ENCODE results near the gene SWT1.

Gene SWT1, protein sequence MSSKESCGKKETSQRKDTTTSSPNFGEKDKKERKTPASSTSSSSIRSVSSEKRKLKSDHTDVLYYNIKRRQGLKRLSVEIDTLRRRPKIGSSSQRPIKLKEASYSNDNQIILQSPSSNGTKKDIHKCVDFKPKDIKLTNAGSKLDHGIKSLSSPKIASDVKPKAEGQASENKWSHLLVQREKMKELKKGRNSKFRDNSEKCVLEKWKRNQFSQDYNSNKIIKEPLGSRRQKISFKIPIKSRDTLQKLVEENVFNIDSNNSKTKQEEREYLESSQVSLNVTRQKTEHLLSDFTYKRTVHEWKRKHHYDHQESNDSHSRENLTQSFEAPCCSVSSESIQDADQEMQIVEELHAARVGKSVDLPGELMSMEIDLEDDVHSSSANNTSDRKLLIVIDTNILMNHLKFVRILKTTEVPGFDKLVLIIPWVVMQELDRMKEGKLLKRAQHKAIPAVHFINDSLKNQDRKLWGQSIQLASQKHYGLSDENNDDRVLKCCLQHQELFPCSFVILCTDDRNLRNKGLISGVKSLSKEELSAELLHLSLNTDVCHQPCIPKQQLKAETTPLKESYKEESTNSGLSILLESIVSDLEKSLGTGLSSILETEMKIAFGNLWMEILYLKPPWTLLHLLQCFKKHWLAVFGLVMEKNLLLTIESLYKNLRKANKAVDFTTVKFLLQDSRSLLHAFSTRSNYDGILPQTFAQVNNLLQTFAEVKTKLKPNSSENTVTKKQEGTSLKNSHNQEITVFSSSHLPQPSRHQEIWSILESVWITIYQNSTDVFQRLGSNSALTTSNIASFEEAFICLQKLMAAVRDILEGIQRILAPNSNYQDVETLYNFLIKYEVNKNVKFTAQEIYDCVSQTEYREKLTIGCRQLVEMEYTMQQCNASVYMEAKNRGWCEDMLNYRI

DNA sequence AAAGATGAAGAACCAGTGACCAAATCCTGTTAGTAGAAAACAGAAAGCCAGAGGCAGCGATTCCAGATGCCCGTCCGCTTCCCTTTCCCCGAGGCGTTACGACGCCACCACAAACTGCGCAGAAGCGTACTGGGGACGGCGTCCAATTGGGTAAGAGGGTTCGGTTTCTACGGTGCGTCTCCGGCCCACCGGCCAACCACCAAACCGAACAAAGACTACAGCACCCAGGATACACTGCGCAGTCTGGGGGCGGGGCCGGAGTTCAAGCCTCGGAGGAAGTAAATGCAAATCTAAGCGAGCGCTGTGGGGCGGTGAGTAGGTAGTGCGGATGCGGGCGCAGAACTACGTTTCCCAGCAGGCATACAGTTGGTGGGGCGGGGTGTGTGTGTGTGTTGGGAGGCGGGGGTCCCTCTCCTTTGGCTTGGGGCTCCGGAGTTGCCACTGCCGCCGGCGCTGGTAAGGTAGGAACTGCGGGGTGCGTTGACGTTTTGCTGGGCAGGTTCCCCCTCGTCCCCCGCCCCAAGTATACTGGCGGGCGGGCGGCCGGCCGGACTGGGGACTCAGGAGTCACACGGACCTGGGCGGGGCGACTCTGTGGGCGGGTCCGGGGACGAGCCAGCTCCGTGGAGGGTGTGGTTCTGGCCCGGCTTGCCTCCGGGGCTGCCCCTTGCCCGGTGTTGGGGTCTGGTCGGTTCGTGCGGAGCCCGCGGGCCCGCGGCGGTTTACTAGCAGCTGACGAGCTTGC is at the start of gene SWT1, which contains the start of gene TRMT1L:
Gene SWT1, plus strand, starts transcription at position 314 of the 745 bp plus-strand sequence. CDS start 3,675 bp downstream, outside the sequence.
Gene TRMT1L, minus strand, starts transcription at position 100 of the 745 bp plus-strand sequence. CDS start 241 bp downstream, outside the sequence.
- Histone ChIP-seq H3K36me3 (ENCODE audit: insufficient read depth, low read length) (no peaks in the 10 kb centered on the region), H3K4me1 (ENCODE audit: control insufficient read depth, insufficient read depth, low read length, unreplicated experiment) (peaks cover 27% of the 10 kb centered on the region), H3K4me3 (ENCODE audit: low read depth, low read length) (peak within 1 kb of the TSS; percentile 85), H3K79me2 (ENCODE audit: control insufficient read depth, insufficient read depth, low read length, unreplicated experiment) (peaks cover 27% of the 10 kb centered on the region), H3K27me3 (ENCODE audit: insufficient read depth, low read length) (no peaks in the 10 kb centered on the region), H3K27ac (ENCODE audit: low read depth, low read length) (peak within 1 kb of the TSS; percentile 71), H2AFZ (ENCODE audit: low read length, unreplicated experiment) (peak within 1 kb of the TSS; percentile 98)

DNA sequence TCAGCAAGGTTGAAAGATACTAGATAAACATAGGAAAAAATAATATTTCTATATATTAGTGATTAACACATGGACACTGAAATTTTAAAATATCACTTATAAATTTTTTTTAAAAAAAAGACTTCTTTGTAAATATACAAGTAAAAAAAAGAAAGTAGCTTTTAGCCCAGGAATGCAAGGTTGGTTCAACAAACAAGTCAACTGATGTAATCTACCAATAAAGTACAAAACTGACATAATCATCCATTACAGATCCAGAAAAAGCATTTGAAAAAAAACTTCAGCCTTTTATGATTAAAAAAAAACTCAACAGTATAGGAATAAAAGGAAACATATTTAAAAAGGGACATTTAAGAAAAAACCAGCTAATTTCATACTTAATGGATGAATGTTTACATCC is 48.6 kb upstream of the SWT1 start:
- H3K36me3 ChIP-seq (ENCODE audit: insufficient read depth, low read length) = peaks cover 8% of the 10 kb centered on the region; the same call in 1 of the 2 replicates
- H3K4me3 ChIP-seq (ENCODE audit: low read depth, low read length) = no peak overlapping the region
- H3K27ac ChIP-seq (ENCODE audit: low read depth, low read length) = no peak overlapping the region
- H2AFZ ChIP-seq (ENCODE audit: low read length, unreplicated experiment) = no peak overlapping the region
- H3K4me1 ChIP-seq (ENCODE audit: control insufficient read depth, insufficient read depth, low read length, unreplicated experiment) = no peaks in the 10 kb centered on the region
- no peaks in the 10 kb centered on the region for H3K27me3 ChIP-seq (ENCODE audit: insufficient read depth, low read length)
- H3K79me2 ChIP-seq (ENCODE audit: control insufficient read depth, insufficient read depth, low read length, unreplicated experiment) = no peaks in the 10 kb centered on the region

DNA sequence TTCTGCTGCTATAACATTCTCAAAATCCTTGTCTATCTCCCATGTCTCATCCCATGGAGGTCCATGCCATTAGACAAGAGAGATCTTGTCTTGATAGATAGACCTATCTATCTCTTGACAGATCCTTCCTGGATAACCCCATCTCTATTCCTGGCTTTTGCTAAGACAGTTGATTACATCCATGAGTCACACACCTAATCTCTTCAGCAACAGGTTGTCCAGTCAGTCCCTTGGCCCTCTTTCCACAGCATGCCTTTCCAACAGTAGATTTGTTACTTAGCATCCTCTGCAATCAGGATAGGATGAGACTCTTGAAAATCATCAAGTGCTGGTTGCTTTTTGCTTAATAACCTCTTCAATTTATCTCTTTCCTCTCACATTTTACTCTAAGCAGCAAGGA is 46.8 kb upstream of the SWT1 start:
- Histone ChIP-seq H3K4me1 (ENCODE audit: control insufficient read depth, insufficient read depth, low read length, unreplicated experiment) (no peaks in the 10 kb centered on the region), H3K36me3 (ENCODE audit: insufficient read depth, low read length) (no peaks in the 10 kb centered on the region)

DNA sequence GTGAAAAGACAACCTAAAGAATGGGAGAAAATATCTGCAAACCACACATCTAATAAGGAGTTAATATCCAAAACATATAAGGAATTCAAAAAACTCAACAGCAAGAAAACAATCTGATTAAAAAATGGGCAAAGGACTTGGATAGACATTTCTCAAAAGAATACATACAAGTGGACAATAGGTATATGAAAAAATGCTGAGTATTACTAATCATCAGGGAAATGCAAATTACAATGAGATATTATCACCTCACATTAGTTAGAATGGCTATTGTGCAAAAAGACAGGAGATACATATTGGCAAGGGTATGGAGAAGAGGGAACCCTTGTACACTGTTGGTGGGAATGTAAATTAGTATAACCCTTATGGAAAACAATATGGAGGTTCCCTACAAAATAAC is 45.1 kb upstream of the SWT1 start:
- Histone ChIP-seq H3K4me1 (ENCODE audit: control insufficient read depth, insufficient read depth, low read length, unreplicated experiment) (no peaks in the 10 kb centered on the region), H3K4me3 (ENCODE audit: low read depth, low read length) (no peak overlapping the region), H3K27ac (ENCODE audit: low read depth, low read length) (no peak overlapping the region)

More for the DNA sequence above, 46.8 kb upstream of the SWT1 start:
- Histone ChIP-seq H2AFZ (ENCODE audit: low read length, unreplicated experiment) (no peak overlapping the region), H3K27me3 (ENCODE audit: insufficient read depth, low read length) (no peaks in the 10 kb centered on the region), H3K79me2 (ENCODE audit: control insufficient read depth, insufficient read depth, low read length, unreplicated experiment) (no peaks in the 10 kb centered on the region), H3K4me3 (ENCODE audit: low read depth, low read length) (no peak overlapping the region), H3K27ac (ENCODE audit: low read depth, low read length) (no peak overlapping the region)

DNA sequence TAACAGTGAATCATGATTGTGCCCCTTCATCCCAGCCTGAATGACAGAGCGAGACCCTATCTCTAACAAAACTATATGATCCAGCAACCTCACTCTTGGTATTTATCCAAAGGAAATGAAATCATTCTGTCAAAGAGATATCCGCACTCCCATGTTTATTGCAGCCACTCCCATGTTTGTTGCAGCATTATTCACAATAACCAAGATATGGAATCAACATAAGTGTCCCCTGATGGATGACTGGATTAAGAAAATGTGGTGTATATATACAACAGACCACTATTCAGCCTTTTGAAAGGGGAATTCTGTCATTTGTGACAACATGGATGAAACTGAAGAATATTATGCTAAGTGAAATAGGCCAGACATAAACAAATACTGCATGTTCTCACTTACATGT is 44.6 kb upstream of the SWT1 start:
- Histone ChIP-seq H2AFZ (ENCODE audit: low read length, unreplicated experiment) (no peak overlapping the region), H3K4me3 (ENCODE audit: low read depth, low read length) (no peak overlapping the region), H3K27ac (ENCODE audit: low read depth, low read length) (no peak overlapping the region)

More for the DNA sequence above, 45.1 kb upstream of the SWT1 start:
- H3K79me2 ChIP-seq (ENCODE audit: control insufficient read depth, insufficient read depth, low read length, unreplicated experiment) = no peaks in the 10 kb centered on the region
- no peaks in the 10 kb centered on the region for H3K36me3 ChIP-seq (ENCODE audit: insufficient read depth, low read length)
- H2AFZ ChIP-seq (ENCODE audit: low read length, unreplicated experiment) = no peak overlapping the region
- H3K27me3 ChIP-seq (ENCODE audit: insufficient read depth, low read length) = no peaks in the 10 kb centered on the region

DNA sequence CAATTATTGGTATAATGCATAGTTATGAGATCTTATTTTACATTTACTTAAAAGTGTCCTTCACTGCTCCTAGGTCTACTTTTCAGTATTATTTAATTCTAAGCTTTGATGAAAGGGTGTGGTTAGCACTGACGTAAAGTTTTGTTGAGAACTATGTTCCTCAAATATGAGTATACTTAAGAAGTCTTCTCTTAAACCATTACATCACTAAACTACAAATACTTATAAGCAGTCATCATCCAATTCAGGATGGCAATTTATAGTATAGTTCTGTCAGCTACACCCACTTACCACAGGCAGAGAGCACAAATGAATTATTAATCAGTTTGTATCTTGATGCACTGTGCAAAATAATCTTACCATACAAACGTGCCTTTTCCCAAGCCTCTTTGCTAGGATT is 27.3 kb upstream of the SWT1 start:
- Histone ChIP-seq H3K4me3 (ENCODE audit: low read depth, low read length) (no peak overlapping the region), H3K27ac (ENCODE audit: low read depth, low read length) (no peak overlapping the region), H3K27me3 (ENCODE audit: insufficient read depth, low read length) (no peaks in the 10 kb centered on the region), H3K36me3 (ENCODE audit: insufficient read depth, low read length) (peaks cover 33% of the 10 kb centered on the region), H2AFZ (ENCODE audit: low read length, unreplicated experiment) (no peak overlapping the region), H3K79me2 (ENCODE audit: control insufficient read depth, insufficient read depth, low read length, unreplicated experiment) (no peaks in the 10 kb centered on the region), H3K4me1 (ENCODE audit: control insufficient read depth, insufficient read depth, low read length, unreplicated experiment) (no peaks in the 10 kb centered on the region)

More for the DNA sequence above, 44.6 kb upstream of the SWT1 start:
- Histone ChIP-seq H3K36me3 (ENCODE audit: insufficient read depth, low read length) (no peaks in the 10 kb centered on the region), H3K4me1 (ENCODE audit: control insufficient read depth, insufficient read depth, low read length, unreplicated experiment) (no peaks in the 10 kb centered on the region), H3K27me3 (ENCODE audit: insufficient read depth, low read length) (no peaks in the 10 kb centered on the region), H3K79me2 (ENCODE audit: control insufficient read depth, insufficient read depth, low read length, unreplicated experiment) (no peaks in the 10 kb centered on the region)

DNA sequence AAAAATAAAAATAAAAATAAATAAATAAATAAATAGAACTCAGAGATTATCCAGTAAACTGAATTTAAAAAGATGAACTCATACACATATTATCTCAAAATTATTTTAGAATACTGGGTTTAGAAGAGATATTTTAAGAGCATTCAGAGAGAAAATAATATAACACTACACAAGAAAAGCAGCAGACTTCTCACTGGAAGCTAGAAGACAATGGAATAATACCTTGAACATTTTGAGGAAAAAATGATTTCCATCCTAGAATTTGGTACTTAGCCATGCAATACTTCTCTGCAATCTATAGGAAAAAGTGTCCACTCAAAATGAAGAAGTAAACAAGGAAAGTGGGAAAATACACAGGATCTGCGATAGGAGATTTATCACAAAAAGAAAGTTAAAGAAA is 24.4 kb upstream of the SWT1 start:
- Histone ChIP-seq H3K4me3 (ENCODE audit: low read depth, low read length) (no peak overlapping the region), H2AFZ (ENCODE audit: low read length, unreplicated experiment) (no peak overlapping the region), H3K4me1 (ENCODE audit: control insufficient read depth, insufficient read depth, low read length, unreplicated experiment) (no peaks in the 10 kb centered on the region), H3K36me3 (ENCODE audit: insufficient read depth, low read length) (peaks cover 49% of the 10 kb centered on the region), H3K27me3 (ENCODE audit: insufficient read depth, low read length) (no peaks in the 10 kb centered on the region), H3K79me2 (ENCODE audit: control insufficient read depth, insufficient read depth, low read length, unreplicated experiment) (no peaks in the 10 kb centered on the region), H3K27ac (ENCODE audit: low read depth, low read length) (no peak overlapping the region)

DNA sequence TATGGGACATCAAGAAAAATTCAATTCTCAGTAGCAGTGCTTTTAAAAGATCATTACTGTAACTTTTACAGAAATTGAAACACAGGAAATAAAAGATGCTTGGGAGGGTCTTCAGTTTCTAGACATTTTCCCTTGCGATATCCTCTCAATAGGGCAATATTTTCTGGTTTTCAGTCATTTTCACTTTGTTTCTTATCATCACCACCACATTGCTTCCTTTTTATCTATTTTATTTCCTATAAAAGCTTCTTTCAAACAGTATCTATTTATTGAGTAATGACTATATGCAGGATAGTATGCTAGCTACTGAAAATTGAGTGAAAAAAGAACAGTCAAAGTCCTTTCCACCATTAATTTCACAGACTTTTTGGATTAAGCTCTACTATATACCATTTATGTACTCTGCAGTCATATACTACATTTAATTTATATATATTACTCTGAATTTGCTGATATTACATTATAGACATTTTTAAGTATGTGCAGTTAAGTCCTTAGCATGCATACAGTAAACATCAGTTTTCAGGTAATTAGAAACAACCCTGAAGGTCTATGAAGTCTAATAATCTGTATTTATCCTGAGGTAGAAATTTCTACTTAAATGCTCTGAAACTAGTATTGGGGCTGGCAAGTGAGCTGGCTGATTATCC is 18.9 kb upstream of the SWT1 start:
- H2AFZ ChIP-seq (ENCODE audit: low read length, unreplicated experiment) = no peak overlapping the region
- no peaks in the 10 kb centered on the region for H3K27me3 ChIP-seq (ENCODE audit: insufficient read depth, low read length)
- H3K4me3 ChIP-seq (ENCODE audit: low read depth, low read length) = no peak overlapping the region
- H3K79me2 ChIP-seq (ENCODE audit: control insufficient read depth, insufficient read depth, low read length, unreplicated experiment) = no peaks in the 10 kb centered on the region
- peaks cover 41% of the 10 kb centered on the region for H3K36me3 ChIP-seq (ENCODE audit: insufficient read depth, low read length)
- no peaks in the 10 kb centered on the region for H3K4me1 ChIP-seq (ENCODE audit: control insufficient read depth, insufficient read depth, low read length, unreplicated experiment)
- no peak overlapping the region for H3K27ac ChIP-seq (ENCODE audit: low read depth, low read length)

DNA sequence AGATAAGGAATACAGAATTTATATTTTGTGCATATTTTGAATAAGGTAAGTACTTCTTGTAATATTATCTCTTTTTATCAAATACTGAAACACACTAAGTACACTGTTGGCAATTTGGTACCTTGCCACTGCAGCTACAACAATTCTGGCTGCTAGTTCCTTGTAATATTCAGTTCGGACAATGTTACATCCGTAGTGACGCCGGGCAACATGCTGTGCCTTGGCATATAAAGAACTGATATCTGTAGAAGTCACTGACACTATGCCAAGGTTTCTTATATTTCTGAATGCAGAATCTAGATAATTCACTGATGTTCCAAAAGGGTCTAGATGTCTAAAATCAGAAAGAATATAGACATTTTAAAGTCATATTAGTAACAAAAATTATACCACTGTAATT is 17.7 kb upstream of the SWT1 start:
- Histone ChIP-seq H3K4me3 (ENCODE audit: low read depth, low read length) (no peak overlapping the region), H3K79me2 (ENCODE audit: control insufficient read depth, insufficient read depth, low read length, unreplicated experiment) (no peaks in the 10 kb centered on the region), H3K36me3 (ENCODE audit: insufficient read depth, low read length) (peaks cover 29% of the 10 kb centered on the region), H2AFZ (ENCODE audit: low read length, unreplicated experiment) (no peak overlapping the region), H3K27ac (ENCODE audit: low read depth, low read length) (no peak overlapping the region), H3K4me1 (ENCODE audit: control insufficient read depth, insufficient read depth, low read length, unreplicated experiment) (no peaks in the 10 kb centered on the region), H3K27me3 (ENCODE audit: insufficient read depth, low read length) (no peaks in the 10 kb centered on the region)

DNA sequence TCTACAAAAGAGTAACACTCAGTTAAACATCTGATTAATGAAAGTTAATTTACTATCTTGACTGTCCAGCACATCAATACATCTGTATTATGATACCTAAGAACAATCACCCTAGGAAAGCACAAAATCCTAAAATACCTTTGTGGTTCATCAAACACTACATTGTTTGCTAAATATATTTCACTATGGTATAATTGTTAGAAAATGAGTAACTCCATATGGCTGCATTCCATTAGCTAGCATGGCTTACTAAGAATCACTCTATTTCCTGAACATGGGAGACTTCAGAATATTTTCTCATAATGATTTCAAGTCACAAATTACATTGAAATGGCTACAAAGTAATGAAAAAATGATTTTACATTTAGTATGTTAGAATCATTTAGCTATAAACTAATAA is 12.7 kb upstream of the SWT1 start:
- Histone ChIP-seq H3K4me1 (ENCODE audit: control insufficient read depth, insufficient read depth, low read length, unreplicated experiment) (peaks cover 3% of the 10 kb centered on the region), H3K4me3 (ENCODE audit: low read depth, low read length) (no peak overlapping the region), H3K27ac (ENCODE audit: low read depth, low read length) (no peak overlapping the region; the same call in 1 of the 2 replicates), H2AFZ (ENCODE audit: low read length, unreplicated experiment) (no peak overlapping the region), H3K27me3 (ENCODE audit: insufficient read depth, low read length) (no peaks in the 10 kb centered on the region), H3K79me2 (ENCODE audit: control insufficient read depth, insufficient read depth, low read length, unreplicated experiment) (no peaks in the 10 kb centered on the region), H3K36me3 (ENCODE audit: insufficient read depth, low read length) (peaks cover 18% of the 10 kb centered on the region; the same call in 1 of the 2 replicates)

Measured in ACC112 (cell line).